HepG2 (cell line): ENCODE data around the gene ENPP1. TPM values are rescaled to one million over a fixed set of nuclear protein-coding genes. Genes with fewer than 3 reads are reported as not detected.

Experiments used
- ATAC-seq: fragments of 200-7000 bp; cut with Tn5 transposase; 3 replicates; pipeline ENCODE4 v1.9.1; 2020; ENCODE audit warnings: mild to moderate bottlenecking, moderate library complexity
- BruUV-seq: library from RNA; stranded (reverse); fragments of 400-500 nt; replicated peaks from 2 replicates; lab custom pipeline; 2021; lab: Mats Ljungman, UMichigan
- CTCF ChIA-PET: fragments of 300-600 bp; formaldehyde crosslinking; extraction: SDS; loops from one replicate; lab custom pipeline; 2021; ENCODE audit warnings: low total read pairs, inconsistent platforms, low intra/inter-chr PET ratio; lab: Yijun Ruan, JAX
- POLR2A ChIA-PET: fragments of 350-600 bp; sonication (Branson Sonifier 250); formaldehyde crosslinking; loops from one replicate; lab custom pipeline; 2020; ENCODE audit warnings: antibody characterized with exemption, inconsistent platforms; lab: Yijun Ruan, JAX
- DNase-seq: peaks from one replicate; pipeline ENCODE4 v3.0.0-alpha.2; 2015; ENCODE audit warnings: low spot score
- FAIRE-seq: peaks from 3 replicates; lab custom pipeline; 2011; peaks lifted over from hg19 to GRCh38; lab: Jason Lieb, UNC
- H2AFZ ChIP-seq: one replicate; pipeline ENCODE4 v1.6.1; 2011; ENCODE audit warnings: low read length, inconsistent platforms
- H3K27ac ChIP-seq: fragments of 300-600 bp; 3 replicates; pipeline ENCODE4 v1.8.0; 2011; ENCODE audit warnings: mixed run types, mild to moderate bottlenecking, mixed read lengths, low read length, inconsistent platforms; ENCODE audit not compliant: insufficient read depth; ENCODE audit errors: extremely low read length
- H3K27me3 ChIP-seq, 2 experiments: fragments of 200-600 bp in 1 of 2; 2 replicates in 1 of 2; 3 replicates in 1 of 2; pipeline versions ENCODE4 v1.6.0 to v1.8.0; 2011; ENCODE audit warnings: low read length in 2 of 2, mild to moderate bottlenecking in 2 of 2, moderate library complexity in 2 of 2, inconsistent platforms in 1 of 2; ENCODE audit not compliant: insufficient read depth in 2 of 2, control insufficient read depth in 1 of 2
- H3K36me3 ChIP-seq, 2 experiments: fragments of 200-600 bp in 1 of 2; replicated peaks in 1 of 2; 2 replicates in 1 of 2; 3 replicates in 1 of 2; pipeline versions ENCODE4 v1.5.1 to v1.8.0; 2011; ENCODE audit warnings: low read length in 2 of 2, inconsistent platforms in 1 of 2; ENCODE audit not compliant: insufficient read depth in 2 of 2, control insufficient read depth in 1 of 2
- H3K4me1 ChIP-seq: 2 replicates; pipeline ENCODE4 v1.5.1; 2012; ENCODE audit warnings: low read length, inconsistent platforms; ENCODE audit not compliant: insufficient read depth
- H3K4me2 ChIP-seq: 2 replicates; pipeline ENCODE4 v1.6.0; 2011; ENCODE audit warnings: low read depth, low read length, inconsistent platforms
- H3K4me3 ChIP-seq, 3 experiments: fragments of 200-600 bp in 1 of 3; sonication (generic), shearing (Covaris generic) in 1 of 3; replicated peaks in 1 of 3; 2 replicates each; pipeline ENCODE4 v1.5.1; 2011 to 2016; ENCODE audit warnings: low read length in 3 of 3, inconsistent platforms in 2 of 3, low read depth in 2 of 3, mild to moderate bottlenecking in 2 of 3, control low read depth in 1 of 3, mixed read lengths in 1 of 3; ENCODE audit not compliant: insufficient read depth in 1 of 3
- H3K79me2 ChIP-seq: one replicate; pipeline ENCODE4 v1.6.1; 2011; ENCODE audit warnings: low read length, inconsistent platforms; ENCODE audit not compliant: insufficient read depth
- H3K9ac ChIP-seq: 2 replicates; pipeline ENCODE4 v1.6.0; 2011; ENCODE audit warnings: mild to moderate bottlenecking, low read depth, low read length, inconsistent platforms; ENCODE audit not compliant: insufficient read depth
- H3K9me3 ChIP-seq: 2 replicates; pipeline ENCODE4 v1.5.1; 2012; ENCODE audit warnings: mild to moderate bottlenecking, low read length
- H4K20me1 ChIP-seq: 2 replicates; pipeline ENCODE4 v1.6.0; 2011; ENCODE audit warnings: inconsistent platforms, mild to moderate bottlenecking, low read length, moderate library complexity; ENCODE audit not compliant: insufficient read depth
- AHDC1 ChIP-seq: sonication (generic); formaldehyde crosslinking; IDR thresholded peaks from 2 replicates; pipeline ENCODE4 v1.5.1; 2020; ENCODE audit warnings: mild to moderate bottlenecking, missing genetic modification reagents, borderline replicate concordance
- BRCA1 ChIP-seq: sonication (generic); formaldehyde crosslinking; IDR thresholded peaks from 2 replicates; pipeline ENCODE4 v1.4.0; 2020; ENCODE audit warnings: missing genetic modification reagents
- CCDC6 ChIP-seq: sonication (generic); formaldehyde crosslinking; IDR thresholded peaks from 2 replicates; pipeline ENCODE4 v1.8.1; 2022; ENCODE audit warnings: mild to moderate bottlenecking, missing genetic modification reagents, moderate library complexity
- SMC3 ChIP-seq: IDR thresholded peaks from 2 replicates; pipeline ENCODE4 v1.6.1; 2011; ENCODE audit warnings: low read length, improper control_type of control experiment
- SNAPC2 ChIP-seq: sonication (generic); formaldehyde crosslinking; IDR thresholded peaks from 2 replicates; pipeline ENCODE4 v1.8.1; 2022; ENCODE audit warnings: mild to moderate bottlenecking, missing genetic modification reagents
- ZFP37 ChIP-seq: sonication (generic); formaldehyde crosslinking; IDR thresholded peaks from 2 replicates; pipeline ENCODE4 v1.4.0; 2020; ENCODE audit warnings: missing genetic modification reagents, borderline replicate concordance
- ZNF432 ChIP-seq: sonication (generic); formaldehyde crosslinking; IDR thresholded peaks from 2 replicates; pipeline ENCODE4 v1.5.0; 2020; ENCODE audit warnings: missing genetic modification reagents, mild to moderate bottlenecking, borderline replicate concordance
- ZNF724P ChIP-seq: sonication (generic); formaldehyde crosslinking; IDR thresholded peaks from 2 replicates; pipeline ENCODE4 v1.8.0; 2022; ENCODE audit warnings: missing genetic modification reagents, borderline replicate concordance
- ZNF780A ChIP-seq: sonication (generic); formaldehyde crosslinking; IDR thresholded peaks from 2 replicates; pipeline ENCODE4 v1.8.0; 2022; ENCODE audit warnings: mild to moderate bottlenecking, missing genetic modification reagents, moderate library complexity
- WGBS: methylation state at CpG from one replicate; pipeline ENCODE4 v1.1.6; 2017; ENCODE audit warnings: low lambda C conversion rate; 5-methylcytosine and 5-hydroxymethylcytosine counted together
- in situ Hi-C: cut with HindIII; loops from 2 replicates; pipeline ENCODE4 v1.10.0; 2017; ENCODE audit warnings: low pct_unique_long_range_greater_than_20kb; ENCODE audit not compliant: extremely low pct_ligation_motif_present
- intact Hi-C: fragments of 100-400 bp; cut with micrococcal nuclease; formaldehyde crosslinking; loops from one replicate; pipeline ENCODE4 v1.10.0; 2022; ENCODE audit not compliant: unreplicated experiment
- polyA plus RNA-seq, 8 experiments: library from polyadenylated mRNA; depleted of rRNA in 3 of 8; stranded (reverse) in 7 of 8; unstranded in 1 of 8; fragments of >200 nt; fragmentation: Illumina TruSeq in 4 of 8; extraction: Trizol in 4 of 8; gene quantifications; 2 replicates each; pipeline versions ENCODE4 v1.2.1 to v1.2.3, GENCODE V29; 2011 to 2016; ENCODE audit warnings: low read depth in 4 of 8, missing spikeins in 1 of 8, mixed read lengths in 1 of 8; ENCODE audit not compliant: insufficient read depth in 1 of 8
- total RNA-seq, 5 experiments: library from RNA; depleted of rRNA; stranded (reverse); fragments of >200 nt; fragmentation: Illumina TruSeq; extraction: Trizol; gene quantifications; 2 replicates each; pipeline ENCODE4 v1.2.3, GENCODE V29; 2016; ENCODE audit warnings: low read depth in 1 of 5

The ENPP1 gene
- total and polyA plus RNA-seq, 2 of the 13 experiments (the other 11 are each of a cell fraction or from before 2014, with no cell fraction given) = 56.5 to 160 TPM

GRCh38 chr6:131849799-131850198, 42.0 kb downstream of the ENPP1 start:
- TF ChIP-seq SNAPC2 (no peak), ZNF780A (CRISPR knock-in tag) (no peak), ZNF432 (CRISPR knock-in tag) (no peak), CCDC6 (CRISPR knock-in tag) (no peak), AHDC1 (no peak), ZNF724P (CRISPR knock-in tag) (no peak), BRCA1 (CRISPR knock-in tag) (no peak), ZFP37 (no peak), SMC3 (no peak)
- TF ChIP-seq, all 625 proteins: peak for 0
- FAIRE-seq (no peak), DNase-seq (no peak), ATAC-seq (no peak)
- 93% methylated on average over 6 of the region's 6 CpGs for WGBS
- Histone ChIP-seq H2AFZ (no peak overlapping the region), H3K4me2 (no peak overlapping the region), H3K27me3 (no peaks in the 10 kb centered on the region; a peak in 1 of 5 replicates), H3K79me2 (peaks cover 50% of the 10 kb centered on the region), H3K9ac (no peak overlapping the region), H3K4me3 (no peak overlapping the region), H3K27ac (no peak overlapping the region), H3K9me3 (no peaks in the 10 kb centered on the region), H3K36me3 (peaks cover 21 to 54% of the 10 kb centered on the region in 2 experiments), H3K4me1 (peaks cover 64% of the 10 kb centered on the region), H4K20me1 (peaks cover 32% of the 10 kb centered on the region)
- BruUV-seq = no TSS peak
- CTCF ChIA-PET = no interaction called here
- POLR2A ChIA-PET = interaction anchor here (0.6 to 1.6 kb wide), 4 partner anchors 13 to 47 kb away, joined by 3 to 4 read pairs (median 3); no protein-coding TSS in a partner anchor
- intact Hi-C loops (loop anchor here (5.0 kb wide), 1 partner anchor 152 kb away; no protein-coding TSS in a partner anchor), in situ Hi-C loops (no loop called here)
